Right lobe of liver (tissue), 6 donors: ENCODE measurements around the gene USH1C. TPM values are rescaled to one million over a fixed set of nuclear protein-coding genes. Genes with fewer than 3 reads are reported as not detected.

ENCODE experiments used
- ATAC-seq, 4 donors: fragments of 200-7000 bp; cut with Tn5 transposase; one replicate each; pipeline ENCODE4 v1.9.1; 2020; ENCODE audit warnings: mild to moderate bottlenecking in 4 of 4, moderate library complexity in 4 of 4
- DNase-seq, 3 donors: peaks; one replicate each; pipeline ENCODE4 v3.0.0-alpha.2; 2020
- H3K27ac ChIP-seq, 3 donors: fragments of 200-600 bp; one replicate each; pipeline ENCODE4 v1.8.0; 2022
- H3K27me3 ChIP-seq, 2 donors: fragments of 200-600 bp; one replicate each; pipeline ENCODE4 v1.8.0; 2022
- H3K36me3 ChIP-seq, 4 donors: fragments of 200-600 bp; sonication (generic) in 1 of 4; one replicate each; pipeline versions ENCODE4 v1.5.1 to v1.8.0; 2017 to 2022; ENCODE audit warnings: control low read depth in 1 of 4
- H3K4me1 ChIP-seq, 4 donors: fragments of 200-600 bp; sonication (generic) in 1 of 4; one replicate each; pipeline versions ENCODE4 v1.5.1 to v1.8.0; 2017 to 2022; ENCODE audit warnings: control low read depth in 1 of 4
- H3K4me3 ChIP-seq, 3 donors: fragments of 200-600 bp; one replicate each; pipeline ENCODE4 v1.8.0; 2022
- H3K9me3 ChIP-seq, 4 donors: fragments of 200-600 bp; sonication (generic) in 1 of 4; one replicate each; pipeline versions ENCODE4 v1.5.1 to v1.8.0; 2017 to 2022; ENCODE audit warnings: control low read depth in 1 of 4
- POLR2A ChIP-seq: fragments of 450-650 bp; IDR thresholded peaks from one replicate; pipeline ENCODE4 v1.6.1; 2017; ENCODE audit warnings: antibody characterized with exemption, mild to moderate bottlenecking
- WGBS: methylation state at CpG from one replicate; pipeline ENCODE4 v1.1.6; 2018; ENCODE audit warnings: low coverage, low lambda C conversion rate; ENCODE audit not compliant: insufficient coverage; ENCODE audit errors: missing lambda C conversion rate; 5-methylcytosine and 5-hydroxymethylcytosine counted together
- intact Hi-C, 2 donors: fragments of 100-400 bp; cut with DNase I; formaldehyde crosslinking; loops; one replicate each; pipeline versions ENCODE4 v1.11.2 to v1.14.1; 2022
- total RNA-seq, 6 experiments: library from RNA; depleted of rRNA in 2 of 6; stranded (reverse); fragments of >200 nt in 2 of 6; fragmentation: NEBNext Ultra II Directional in 3 of 6; extraction: Animal tissue kit (Norgen Biotek cat#: 25700) in 3 of 6; gene quantifications; one replicate each; pipeline versions ENCODE4 v1.1.0 to v1.2.4, GENCODE V29; 2016 to 2023
- TF ChIP-seq, protein P1 (sequence below), 4 donors: fragments of 200-600 bp in 3 of 4; fragments of 450-650 bp in 1 of 4; IDR thresholded peaks; one replicate each; pipeline versions ENCODE4 v1.5.1 to v1.8.0; 2016 to 2022; ENCODE audit warnings: antibody characterized with exemption in 4 of 4, mild to moderate bottlenecking in 2 of 4
- donor health status: DM: no; HTN: yes; CAD: no.
- donor health status: DM: no; HTN: no; CAD: no.
- donor health status: DM: no; HTN: no; CAD: no.
- donor health status: DM: no; HTN: yes; CAD: no.
- donor health status: DM: no; HTN: yes; CAD: no.

USH1C gene
- total RNA-seq, 6 experiments from 2014 or later = 0.15 to 1.2 (median 0.58) TPM

DNA sequence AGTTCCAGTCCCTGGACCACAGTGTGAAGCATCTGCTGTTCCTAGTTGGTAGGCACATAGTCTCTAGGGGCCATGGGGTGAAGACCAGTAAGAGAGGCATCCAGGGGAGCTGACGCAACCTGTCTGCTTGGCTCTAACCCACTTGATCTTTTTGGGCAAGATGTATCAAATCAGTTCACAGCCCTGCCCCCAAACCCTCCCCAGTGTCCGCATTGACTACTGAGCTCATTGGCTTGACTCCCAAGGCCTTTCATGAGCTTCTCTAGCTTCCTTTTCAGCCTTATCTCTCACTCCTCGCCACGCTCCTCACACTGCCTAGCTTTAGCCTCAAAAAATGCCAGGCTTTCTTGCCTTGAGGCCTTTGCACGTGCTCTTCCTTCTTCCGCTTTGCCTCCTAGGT lies 37.9 kb downstream of the USH1C start:
- H3K4me3 ChIP-seq = no peak overlapping the region
- TF ChIP-seq POLR2A = no peak
- TF ChIP-seq, protein P1, sequence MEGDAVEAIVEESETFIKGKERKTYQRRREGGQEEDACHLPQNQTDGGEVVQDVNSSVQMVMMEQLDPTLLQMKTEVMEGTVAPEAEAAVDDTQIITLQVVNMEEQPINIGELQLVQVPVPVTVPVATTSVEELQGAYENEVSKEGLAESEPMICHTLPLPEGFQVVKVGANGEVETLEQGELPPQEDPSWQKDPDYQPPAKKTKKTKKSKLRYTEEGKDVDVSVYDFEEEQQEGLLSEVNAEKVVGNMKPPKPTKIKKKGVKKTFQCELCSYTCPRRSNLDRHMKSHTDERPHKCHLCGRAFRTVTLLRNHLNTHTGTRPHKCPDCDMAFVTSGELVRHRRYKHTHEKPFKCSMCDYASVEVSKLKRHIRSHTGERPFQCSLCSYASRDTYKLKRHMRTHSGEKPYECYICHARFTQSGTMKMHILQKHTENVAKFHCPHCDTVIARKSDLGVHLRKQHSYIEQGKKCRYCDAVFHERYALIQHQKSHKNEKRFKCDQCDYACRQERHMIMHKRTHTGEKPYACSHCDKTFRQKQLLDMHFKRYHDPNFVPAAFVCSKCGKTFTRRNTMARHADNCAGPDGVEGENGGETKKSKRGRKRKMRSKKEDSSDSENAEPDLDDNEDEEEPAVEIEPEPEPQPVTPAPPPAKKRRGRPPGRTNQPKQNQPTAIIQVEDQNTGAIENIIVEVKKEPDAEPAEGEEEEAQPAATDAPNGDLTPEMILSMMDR (IDR thresholded peaks at IDR 0.05) = no peak
- H3K27ac ChIP-seq = no peak overlapping the region
- WGBS = 73% methylated on average over 3 of the region's 6 CpGs
- H3K27me3 ChIP-seq = no peaks in the 10 kb centered on the region
- no peaks in the 10 kb centered on the region for H3K4me1 ChIP-seq
- H3K9me3 ChIP-seq = no peaks in the 10 kb centered on the region
- intact Hi-C loops = no loop called here
- ATAC-seq (no peak), DNase-seq (no peak)
- no peaks in the 10 kb centered on the region for H3K36me3 ChIP-seq

DNA sequence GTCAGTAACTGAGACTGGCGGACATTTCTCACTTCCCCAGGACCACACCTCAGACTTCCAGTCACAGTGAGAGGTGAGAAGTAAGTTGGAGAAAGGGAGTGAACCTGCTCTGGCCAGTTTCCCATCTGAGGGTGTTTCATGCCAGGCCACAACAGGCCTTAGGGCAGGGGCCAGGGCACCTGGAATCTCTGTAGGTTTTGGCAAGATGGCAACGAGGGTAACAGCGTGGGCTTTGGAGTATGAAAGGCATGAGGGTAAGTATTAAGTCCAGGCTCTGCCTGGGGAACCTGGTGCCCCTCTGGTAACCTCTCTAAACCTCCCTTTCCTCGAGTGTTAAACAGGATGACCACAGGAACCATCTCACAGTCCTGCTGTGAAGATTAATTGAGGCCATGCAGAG lies 39.1 kb downstream of the USH1C start:
- Histone ChIP-seq H3K9me3 (no peaks in the 10 kb centered on the region), H3K4me3 (no peak overlapping the region), H3K4me1 (no peaks in the 10 kb centered on the region), H3K27me3 (no peaks in the 10 kb centered on the region), H3K27ac (no peak overlapping the region), H3K36me3 (no peaks in the 10 kb centered on the region)
- ATAC-seq = no peak
- no peak for DNase-seq
- intact Hi-C loops = loop anchor here in 1 of 2 donors (2.0 kb wide), 1 partner anchor 122 kb away; no protein-coding TSS in a partner anchor
- 59% methylated on average over 4 of the region's 4 CpGs for WGBS
- TF ChIP-seq POLR2A = no peak
- TF ChIP-seq, protein P1 (IDR thresholded peaks at IDR 0.05) = no peak

DNA sequence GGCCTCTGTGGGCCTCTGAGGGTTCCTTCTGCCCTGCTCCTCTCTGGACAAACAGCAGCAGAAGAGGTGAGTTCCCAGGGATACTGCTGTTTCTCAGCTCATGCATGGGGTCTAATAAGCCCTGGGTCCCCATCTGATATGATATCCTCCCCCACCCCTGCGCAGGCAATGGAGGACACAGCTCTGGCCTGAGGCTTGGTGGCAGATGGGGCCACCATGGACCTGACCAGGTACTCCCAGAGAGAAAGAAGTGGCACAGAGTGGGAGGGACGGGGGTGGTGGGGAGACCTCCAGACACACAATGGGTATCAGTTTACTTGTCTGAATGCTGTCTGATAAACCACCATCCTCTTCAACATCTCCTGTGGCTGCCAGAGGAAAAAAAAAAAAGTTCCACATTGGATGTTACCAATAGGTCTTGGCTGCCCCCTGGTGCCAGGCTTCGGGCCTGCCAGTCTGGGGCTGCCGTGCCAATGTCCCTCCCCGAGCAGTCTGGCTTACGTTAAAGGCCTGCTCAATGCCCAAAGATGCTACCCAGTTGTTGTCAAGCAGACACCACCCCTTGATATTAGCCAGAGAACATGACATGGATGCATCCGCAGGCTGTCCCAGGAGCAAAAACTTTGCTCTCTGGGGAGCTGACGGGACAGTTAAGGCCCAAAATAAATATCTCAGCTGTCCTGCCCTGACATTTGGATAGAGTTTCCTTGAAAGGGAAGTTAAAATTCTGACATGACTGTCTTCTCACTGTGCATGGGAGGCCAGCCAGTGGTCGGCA lies 39.7 kb downstream of the USH1C start:
- H3K36me3 ChIP-seq = no peaks in the 10 kb centered on the region
- intact Hi-C loops = loop anchor here (2.0 to 5.0 kb wide), 2 partner anchors 117 to 122 kb away; partner anchors contain the start of gene KCNJ11 (in 1 of the 2)
- no peaks in the 10 kb centered on the region for H3K27me3 ChIP-seq
- ATAC-seq (peak; percentile 88 to 96 (median 93)), DNase-seq (peak; percentile 82 to 84 (median 82))
- H3K4me1 ChIP-seq = no peaks in the 10 kb centered on the region
- no peak overlapping the region for H3K27ac ChIP-seq
- WGBS = 38% methylated on average over 3 of the region's 9 CpGs
- no peak overlapping the region for H3K4me3 ChIP-seq
- no peaks in the 10 kb centered on the region for H3K9me3 ChIP-seq
- TF ChIP-seq, protein P1 (IDR thresholded peaks at IDR 0.05) = peak; percentile 92 to 98 (median 94)
- TF ChIP-seq POLR2A = no peak

DNA sequence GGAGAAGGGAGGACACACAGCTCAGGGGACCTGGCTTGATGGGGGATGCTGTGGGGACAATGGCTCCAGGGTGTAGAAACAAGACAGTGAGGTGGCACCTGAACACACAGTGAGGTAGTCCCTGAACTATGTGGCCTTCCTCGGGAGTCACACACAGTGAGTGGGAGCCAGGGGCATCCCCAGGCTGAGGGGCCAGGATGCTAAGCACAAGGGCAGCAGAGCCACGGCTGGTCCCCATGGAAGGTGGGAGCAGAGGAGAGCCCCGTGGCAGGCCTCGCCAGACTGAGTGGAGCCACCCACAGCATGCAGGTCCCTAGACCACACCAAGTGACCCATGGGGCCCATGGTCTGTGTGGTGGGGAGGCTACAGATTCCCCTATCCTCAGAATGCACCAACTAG lies 41.6 kb downstream of the USH1C start:
- no peaks in the 10 kb centered on the region for H3K4me1 ChIP-seq
- no peak for TF ChIP-seq POLR2A
- TF ChIP-seq, protein P1 (IDR thresholded peaks at IDR 0.05) = no peak
- intact Hi-C loops = loop anchor here in 1 of 2 donors (5.0 kb wide), 1 partner anchor 115 kb away; the partner anchor contains the start of gene KCNJ11
- WGBS = no CpG with 5 or more reads among the region's 4 CpGs
- no peaks in the 10 kb centered on the region for H3K9me3 ChIP-seq
- no peak overlapping the region for H3K27ac ChIP-seq
- ATAC-seq (no peak), DNase-seq (no peak)
- H3K27me3 ChIP-seq = no peaks in the 10 kb centered on the region
- no peak overlapping the region for H3K4me3 ChIP-seq
- H3K36me3 ChIP-seq = no peaks in the 10 kb centered on the region
